DND-41 (cell line): ENCODE data around the gene AKAP8.
"Not testable (repeated sequence)": the region's sequence is repeated elsewhere in the genome, so short reads cannot be mapped to it uniquely, and the experiment has no call there.

ENCODE experiments used
- ATAC-seq: fragments of 200-7000 bp; cut with Tn5 transposase; 3 replicates; pipeline ENCODE4 v1.9.1; 2021; ENCODE audit warnings: low read depth; ENCODE audit not compliant: insufficient read depth
- DNase-seq: peaks from one replicate; pipeline ENCODE4 v3.0.0-alpha.2; 2020
- H2AFZ ChIP-seq: 2 replicates; pipeline ENCODE4 v1.6.0; 2012; ENCODE audit warnings: low read depth, low read length
- H3K27ac ChIP-seq: 2 replicates; pipeline ENCODE4 v1.5.1; 2012; ENCODE audit warnings: low read length, inconsistent platforms
- H3K27me3 ChIP-seq: fragments of 200-600 bp; sonication (generic); 2 replicates; pipeline ENCODE4 v1.6.0; 2012; ENCODE audit warnings: low read length, mild to moderate bottlenecking, inconsistent platforms; ENCODE audit not compliant: insufficient read depth, poor library complexity
- H3K36me3 ChIP-seq: 2 replicates; pipeline ENCODE4 v1.5.1; 2012; ENCODE audit warnings: low read length, inconsistent platforms; ENCODE audit not compliant: insufficient read depth
- H3K4me1 ChIP-seq: 2 replicates; pipeline ENCODE4 v1.5.1; 2012; ENCODE audit warnings: mild to moderate bottlenecking, low read length; ENCODE audit not compliant: insufficient read depth
- H3K4me2 ChIP-seq: 2 replicates; pipeline ENCODE4 v1.6.0; 2012; ENCODE audit warnings: mild to moderate bottlenecking, moderate library complexity, low read length, inconsistent platforms; ENCODE audit not compliant: insufficient read depth
- H3K4me3 ChIP-seq, 2 experiments: fragments of 200-600 bp in 1 of 2; shearing (Covaris generic) in 1 of 2; 2 replicates each; pipeline ENCODE4 v1.5.1; 2012 to 2016; ENCODE audit warnings: inconsistent platforms in 2 of 2, low read length in 2 of 2, mild to moderate bottlenecking in 2 of 2, low read depth in 1 of 2, moderate library complexity in 1 of 2
- H3K79me2 ChIP-seq: 2 replicates; pipeline ENCODE4 v1.6.0; 2012; ENCODE audit warnings: low read length, inconsistent platforms; ENCODE audit not compliant: insufficient read depth
- H3K9ac ChIP-seq: 2 replicates; pipeline ENCODE4 v1.6.0; 2012; ENCODE audit warnings: low read depth, mild to moderate bottlenecking, inconsistent platforms, low read length, moderate library complexity
- H3K9me3 ChIP-seq: 2 replicates; pipeline ENCODE4 v1.5.1; 2012; ENCODE audit warnings: low read length, moderate library complexity, mild to moderate bottlenecking, inconsistent platforms; ENCODE audit not compliant: insufficient read depth, severe bottlenecking
- H4K20me1 ChIP-seq: 2 replicates; pipeline ENCODE4 v1.6.0; 2012; ENCODE audit warnings: low read length; ENCODE audit not compliant: insufficient read depth
- EZH2 ChIP-seq: IDR thresholded peaks from 3 replicates; pipeline ENCODE4 v1.6.1; 2012; ENCODE audit warnings: borderline replicate concordance, low read depth, mild to moderate bottlenecking, moderate library complexity, low read length, inconsistent platforms; ENCODE audit not compliant: severe bottlenecking
- TF ChIP-seq, protein P1 (sequence below): IDR thresholded peaks from 2 replicates; pipeline ENCODE4 v1.5.1; 2012; ENCODE audit warnings: borderline replicate concordance, low read length, moderate library complexity, mild to moderate bottlenecking; ENCODE audit not compliant: poor library complexity, severe bottlenecking; ENCODE audit errors: extremely low read depth

The AKAP8 gene

DNA sequence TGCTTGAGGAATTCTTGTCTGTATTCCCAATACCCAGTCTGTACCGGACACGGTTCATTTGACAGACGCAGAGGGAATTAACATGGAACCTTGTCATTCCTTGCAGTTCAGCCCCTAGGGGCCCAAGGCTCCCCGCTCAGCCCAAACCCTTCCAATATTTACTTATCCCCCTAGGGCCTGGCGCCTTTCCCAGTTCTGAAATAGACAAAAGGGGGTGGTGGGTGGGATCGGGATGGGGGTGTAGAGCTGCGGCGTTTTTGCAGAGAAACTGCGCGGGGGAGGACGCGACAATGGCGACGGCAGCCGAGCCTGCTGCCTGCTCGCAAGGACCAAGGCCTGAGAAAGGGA is 38.6 kb upstream of the AKAP8 start:
- Histone ChIP-seq H3K36me3 (peaks cover 28% of the 10 kb centered on the region), H3K9me3 (no peaks in the 10 kb centered on the region), H3K9ac (peak overlapping the region; percentile 72), H3K4me1 (peaks cover 39% of the 10 kb centered on the region), H3K79me2 (peaks cover 55% of the 10 kb centered on the region), H3K4me2 (peak overlapping the region; percentile 92), H3K4me3 (peak overlapping the region; percentile 82 to 86), H3K27me3 (no peaks in the 10 kb centered on the region), H2AFZ (peak overlapping the region; percentile 81), H4K20me1 (peaks cover 30% of the 10 kb centered on the region), H3K27ac (peak overlapping the region; percentile 79)
- DNase-seq (no peak), ATAC-seq (no peak)
- no peak for TF ChIP-seq EZH2
- TF ChIP-seq, protein P1, sequence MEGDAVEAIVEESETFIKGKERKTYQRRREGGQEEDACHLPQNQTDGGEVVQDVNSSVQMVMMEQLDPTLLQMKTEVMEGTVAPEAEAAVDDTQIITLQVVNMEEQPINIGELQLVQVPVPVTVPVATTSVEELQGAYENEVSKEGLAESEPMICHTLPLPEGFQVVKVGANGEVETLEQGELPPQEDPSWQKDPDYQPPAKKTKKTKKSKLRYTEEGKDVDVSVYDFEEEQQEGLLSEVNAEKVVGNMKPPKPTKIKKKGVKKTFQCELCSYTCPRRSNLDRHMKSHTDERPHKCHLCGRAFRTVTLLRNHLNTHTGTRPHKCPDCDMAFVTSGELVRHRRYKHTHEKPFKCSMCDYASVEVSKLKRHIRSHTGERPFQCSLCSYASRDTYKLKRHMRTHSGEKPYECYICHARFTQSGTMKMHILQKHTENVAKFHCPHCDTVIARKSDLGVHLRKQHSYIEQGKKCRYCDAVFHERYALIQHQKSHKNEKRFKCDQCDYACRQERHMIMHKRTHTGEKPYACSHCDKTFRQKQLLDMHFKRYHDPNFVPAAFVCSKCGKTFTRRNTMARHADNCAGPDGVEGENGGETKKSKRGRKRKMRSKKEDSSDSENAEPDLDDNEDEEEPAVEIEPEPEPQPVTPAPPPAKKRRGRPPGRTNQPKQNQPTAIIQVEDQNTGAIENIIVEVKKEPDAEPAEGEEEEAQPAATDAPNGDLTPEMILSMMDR = no peak

DNA sequence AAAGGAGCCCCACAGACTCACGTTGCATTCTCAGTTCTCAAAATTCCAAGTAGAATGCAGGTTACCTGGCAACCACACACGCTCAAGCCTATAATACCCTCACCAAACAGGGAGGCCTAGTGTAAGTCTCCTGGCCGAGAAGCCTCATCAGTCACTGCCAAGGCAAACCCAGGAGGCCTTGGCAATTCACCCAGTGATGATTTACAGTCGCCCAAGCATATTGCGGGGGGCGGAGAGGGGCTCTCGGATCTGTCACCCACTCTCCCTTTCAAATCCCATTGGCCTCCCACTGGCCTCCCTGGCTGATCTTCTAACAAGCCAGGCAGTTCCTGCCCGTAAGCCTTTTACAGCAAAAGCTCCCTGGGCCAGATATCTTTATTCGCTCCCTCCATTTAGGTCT is 38.1 kb upstream of the AKAP8 start:
- peaks cover 39% of the 10 kb centered on the region for H3K4me1 ChIP-seq
- H3K36me3 ChIP-seq = peaks cover 23% of the 10 kb centered on the region
- DNase-seq = no peak
- H3K9me3 ChIP-seq = no peaks in the 10 kb centered on the region
- peaks cover 35% of the 10 kb centered on the region for H4K20me1 ChIP-seq
- no peak for ATAC-seq
- H3K27me3 ChIP-seq = no peaks in the 10 kb centered on the region
- peak overlapping the region; percentile 92 for H3K4me2 ChIP-seq
- peaks cover 60% of the 10 kb centered on the region for H3K79me2 ChIP-seq
- TF ChIP-seq, protein P1 = no peak
- TF ChIP-seq EZH2 = no peak
- H3K27ac ChIP-seq = peak overlapping the region; percentile 79
- H2AFZ ChIP-seq = no peak overlapping the region
- H3K4me3 ChIP-seq = peak overlapping the region; percentile 82 to 86
- H3K9ac ChIP-seq = peak overlapping the region; percentile 72

DNA sequence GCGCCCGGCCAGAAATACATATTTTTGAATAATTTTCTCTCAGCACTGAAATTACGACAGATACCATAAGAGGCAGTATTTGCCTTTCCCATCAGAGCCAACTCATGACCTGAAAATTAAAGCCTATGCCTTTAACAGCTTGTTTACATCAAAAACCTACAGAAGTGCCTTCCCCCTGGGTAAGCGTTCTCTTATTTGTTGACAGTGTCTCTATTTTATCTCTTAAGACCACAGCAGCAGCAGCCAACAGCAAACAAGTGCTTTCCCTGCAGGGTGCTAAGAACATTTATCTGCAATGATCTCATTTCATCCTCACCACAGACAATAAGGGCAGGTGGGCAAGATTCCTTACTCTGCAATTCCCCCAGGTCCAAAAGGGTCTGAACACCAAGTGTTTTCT is 33.2 kb upstream of the AKAP8 start:
- peaks cover 23% of the 10 kb centered on the region for H3K4me1 ChIP-seq
- no peak overlapping the region for H3K27ac ChIP-seq
- H3K4me3 ChIP-seq = no peak overlapping the region
- no peak for DNase-seq
- H4K20me1 ChIP-seq = peaks cover 58% of the 10 kb centered on the region
- no peak overlapping the region for H3K4me2 ChIP-seq
- H3K79me2 ChIP-seq = peaks cover 98% of the 10 kb centered on the region
- no peak for ATAC-seq
- peaks cover 36% of the 10 kb centered on the region for H3K36me3 ChIP-seq
- no peaks in the 10 kb centered on the region for H3K27me3 ChIP-seq
- H3K9me3 ChIP-seq = no peaks in the 10 kb centered on the region
- H2AFZ ChIP-seq = no peak overlapping the region
- TF ChIP-seq, protein P1 = peak; percentile 7
- no peak for TF ChIP-seq EZH2
- no peak overlapping the region for H3K9ac ChIP-seq

DNA sequence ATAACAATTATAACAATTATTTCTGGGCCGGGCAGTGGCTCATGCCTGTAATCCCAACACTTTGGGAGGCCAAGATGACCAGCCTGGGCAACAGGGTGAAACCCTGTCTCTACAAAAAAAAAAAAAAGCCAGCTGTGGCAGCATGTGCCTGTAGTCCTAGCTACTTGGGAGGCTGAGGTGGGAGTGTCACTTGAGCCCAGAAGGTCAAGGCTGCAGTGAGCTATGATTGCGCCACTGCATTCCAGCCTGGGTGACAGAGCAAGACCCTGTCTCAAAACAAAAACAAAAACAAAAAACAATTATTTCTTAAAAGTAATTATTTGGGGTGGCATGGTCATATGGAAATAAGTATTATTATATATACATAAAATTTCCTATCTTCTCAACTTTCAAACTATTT is 31.8 kb upstream of the AKAP8 start:
- not testable (repeated sequence) for H3K27ac ChIP-seq, H3K27me3 ChIP-seq, H3K4me1 ChIP-seq, H3K9ac ChIP-seq, H2AFZ ChIP-seq, H3K4me3 ChIP-seq, H3K4me2 ChIP-seq, ATAC-seq, DNase-seq, H3K9me3 ChIP-seq
- Histone ChIP-seq H4K20me1 (peaks cover 55% of the 10 kb centered on the region), H3K79me2 (peaks cover 98% of the 10 kb centered on the region), H3K36me3 (peaks cover 46% of the 10 kb centered on the region)
